ENCODE data around the gene RAB11FIP3. TPM values are rescaled to one million over a fixed set of nuclear protein-coding genes. Genes with fewer than 3 reads are reported as not detected.
A peak's percentile ranks its signal among the peaks of the same experiment; 100 is the strongest.

The RAB11FIP3 gene
- total RNA-seq, 1 donor from 2014 or later, result 52.1 TPM

- peaks cover 29% of the 10 kb centered on the region for H3K4me1 Mint-ChIP-seq (ENCODE audit: unreplicated experiment)
- peaks cover 9% of the 10 kb centered on the region for H3K36me3 Mint-ChIP-seq
- no peak for DNase-seq (ENCODE audit: extremely low spot score, unreplicated experiment)
- no peaks in the 10 kb centered on the region for H3K9me3 Mint-ChIP-seq
- no peak for TF ChIP-seq CTCF (conservative IDR thresholded peaks at IDR 0.05)
- H3K27ac Mint-ChIP-seq, result peak overlapping the region; percentile 87
- peaks cover 14% of the 10 kb centered on the region for H3K27me3 Mint-ChIP-seq
- H3K4me3 Mint-ChIP-seq, result peak overlapping the region; percentile 88
These were observed 861 bp downstream of the RAB11FIP3 start for GRCh38 chr16:426115-426905.

- Mint-ChIP-seq H3K4me3 (peak overlapping the region; percentile 88), H3K36me3 (peaks cover 9% of the 10 kb centered on the region), H3K27me3 (peaks cover 14% of the 10 kb centered on the region), H3K9me3 (no peaks in the 10 kb centered on the region), H3K27ac (peak overlapping the region; percentile 87), H3K4me1 (ENCODE audit: unreplicated experiment) (peaks cover 29% of the 10 kb centered on the region)
- DNase-seq (ENCODE audit: extremely low spot score, unreplicated experiment), result no peak
- TF ChIP-seq CTCF (conservative IDR thresholded peaks at IDR 0.05), result no peak
These were observed 1.4 kb downstream of the RAB11FIP3 start for GRCh38 chr16:426906-427249.

GRCh38 chr16:427250-427649, 1.8 kb downstream of the RAB11FIP3 start:
- no peak for TF ChIP-seq CTCF (conservative IDR thresholded peaks at IDR 0.05)
- Mint-ChIP-seq H3K27ac (peak overlapping the region; percentile 87), H3K9me3 (no peaks in the 10 kb centered on the region)

GRCh38 chr16:430904-431303, 5.5 kb downstream of the RAB11FIP3 start:
- Mint-ChIP-seq H3K4me3 (no peak overlapping the region), H3K36me3 (peaks cover 19% of the 10 kb centered on the region), H3K27me3 (no peaks in the 10 kb centered on the region), H3K4me1 (ENCODE audit: unreplicated experiment) (peaks cover 29% of the 10 kb centered on the region), H3K27ac (no peak overlapping the region), H3K9me3 (no peaks in the 10 kb centered on the region)
- no peak for TF ChIP-seq CTCF (conservative IDR thresholded peaks at IDR 0.05)
- DNase-seq (ENCODE audit: extremely low spot score, unreplicated experiment), result no peak

More at GRCh38 chr16:427250-427649, 1.8 kb downstream of the RAB11FIP3 start:
- Mint-ChIP-seq H3K36me3 (peaks cover 9% of the 10 kb centered on the region), H3K4me1 (ENCODE audit: unreplicated experiment) (peaks cover 29% of the 10 kb centered on the region), H3K27me3 (peaks cover 14% of the 10 kb centered on the region), H3K4me3 (peak overlapping the region; percentile 88)
- no peak for DNase-seq (ENCODE audit: extremely low spot score, unreplicated experiment)

- TF ChIP-seq CTCF (conservative IDR thresholded peaks at IDR 0.05), result no peak
- H3K27ac Mint-ChIP-seq, result no peak overlapping the region
- peaks cover 21% of the 10 kb centered on the region for H3K4me1 Mint-ChIP-seq (ENCODE audit: unreplicated experiment)
These were observed 15.2 kb downstream of the RAB11FIP3 start for GRCh38 chr16:440627-441026.

More at GRCh38 chr16:440627-441026, 15.2 kb downstream of the RAB11FIP3 start:
- Mint-ChIP-seq H3K4me3 (no peak overlapping the region), H3K27me3 (no peaks in the 10 kb centered on the region), H3K36me3 (peaks cover 21% of the 10 kb centered on the region), H3K9me3 (no peaks in the 10 kb centered on the region)
- DNase-seq (ENCODE audit: extremely low spot score, unreplicated experiment), result no peak

Data from type B pancreatic cell (in vitro differentiated cells).